CD4-positive, alpha-beta T cell treated with Interleukin-6 at 100 ng/mL for 8 hours (primary cell): ENCODE results near the gene CLPTM1.

Source experiments
- DNase-seq: peaks from one replicate; pipeline ENCODE4 v3.0.0-alpha.2; 2020; ENCODE audit warnings: mixed read lengths, low spot score

CLPTM1 gene

DNA sequence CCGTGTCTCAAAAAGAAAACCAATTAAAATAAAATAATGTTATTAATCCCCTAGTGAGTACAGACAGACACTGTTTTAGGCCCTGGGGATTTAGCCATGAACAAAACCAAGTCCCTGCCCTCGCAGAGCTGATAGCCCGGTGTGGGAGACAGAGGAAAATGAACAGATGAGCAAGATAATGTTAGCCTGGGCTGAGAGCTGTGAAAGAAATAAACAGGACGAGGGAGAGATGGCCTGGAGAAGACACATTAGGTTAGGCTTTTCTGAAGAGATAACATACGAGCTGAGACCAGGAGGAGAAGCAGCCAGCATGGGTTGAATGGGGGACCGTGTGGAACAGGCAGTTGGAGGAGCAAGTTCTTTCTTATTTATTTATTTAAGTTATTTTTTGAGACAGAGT is 55.1 kb downstream of the CLPTM1 start:
- no peak for DNase-seq

DNA sequence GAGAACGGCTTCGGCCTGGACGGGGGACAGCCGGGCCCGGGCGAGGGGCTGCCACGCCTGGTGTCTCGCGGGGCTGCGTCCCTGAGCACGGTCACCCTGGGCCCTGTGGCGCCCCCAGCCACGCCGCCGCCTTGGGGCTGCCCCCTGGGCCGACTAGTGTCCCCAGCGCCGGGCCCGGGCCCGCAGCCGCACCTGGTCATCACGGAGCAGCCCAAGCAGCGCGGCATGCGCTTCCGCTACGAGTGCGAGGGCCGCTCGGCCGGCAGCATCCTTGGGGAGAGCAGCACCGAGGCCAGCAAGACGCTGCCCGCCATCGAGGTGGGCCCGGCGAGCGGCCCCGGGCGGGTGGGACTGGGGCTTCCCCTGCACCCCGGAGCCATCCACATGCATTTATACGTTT is 56.8 kb downstream of the CLPTM1 start:
- no peak for DNase-seq

GRCh38 chr19:45016388-45017314 is 61.5 kb downstream of the CLPTM1 start:
- DNase-seq: peak; percentile 71

GRCh38 chr19:45019187-45019586 is 64.0 kb downstream of the CLPTM1 start:
- no peak for DNase-seq

DNA sequence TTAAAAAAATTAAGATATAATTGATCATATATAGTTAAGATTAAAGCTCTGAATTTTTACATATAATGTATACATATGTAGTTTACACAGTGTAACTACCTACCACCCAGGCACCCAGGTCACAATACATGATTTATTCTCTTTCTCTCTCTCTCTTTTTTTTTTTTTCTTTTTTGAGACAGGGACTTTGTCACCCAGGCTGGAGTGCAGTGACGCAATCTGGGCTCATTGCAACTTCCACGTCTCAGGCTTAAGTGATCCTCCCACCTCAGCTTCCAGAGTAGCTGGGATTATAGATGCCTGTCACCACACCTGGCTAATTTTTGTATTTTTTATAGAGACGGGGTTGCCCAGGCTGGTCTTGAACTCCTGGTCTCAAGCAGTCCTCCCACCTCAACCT is 64.9 kb downstream of the CLPTM1 start:
- no peak for DNase-seq

GRCh38 chr19:45021971-45022370 is 66.8 kb downstream of the CLPTM1 start:
- no peak for DNase-seq

DNA sequence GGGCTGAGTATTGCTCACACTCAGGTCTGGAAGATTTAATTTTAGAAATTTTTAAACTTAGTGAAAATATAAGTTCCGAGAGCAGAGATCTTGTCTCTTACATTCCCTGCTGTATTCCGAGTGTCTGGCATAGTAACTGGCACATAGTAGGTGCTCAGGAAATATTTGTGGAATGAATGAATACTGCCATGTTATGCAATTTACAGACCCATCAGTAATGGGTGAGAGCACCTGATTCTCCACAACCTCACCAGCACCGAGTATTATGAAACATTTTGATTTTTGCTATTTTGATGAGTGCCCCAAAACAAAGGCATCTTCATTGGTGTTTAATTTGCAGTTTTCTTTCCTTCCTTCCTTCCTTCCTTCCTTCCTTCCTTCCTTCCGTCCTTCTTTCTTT is 67.9 kb downstream of the CLPTM1 start:
- DNase-seq: no peak

GRCh38 chr19:45025264-45025663 is 70.1 kb downstream of the CLPTM1 start:
- DNase-seq: no peak

- DNase-seq: no peak
These were observed 72.2 kb downstream of the CLPTM1 start for GRCh38 chr19:45027371-45027770.

GRCh38 chr19:45030825-45031224 is 75.6 kb downstream of the CLPTM1 start:
- DNase-seq: no peak

- no peak for DNase-seq
These were observed 77.2 kb downstream of the CLPTM1 start for GRCh38 chr19:45032421-45032820.

- DNase-seq: no peak
These were observed 80.6 kb downstream of the CLPTM1 start for GRCh38 chr19:45035755-45036154.

DNA sequence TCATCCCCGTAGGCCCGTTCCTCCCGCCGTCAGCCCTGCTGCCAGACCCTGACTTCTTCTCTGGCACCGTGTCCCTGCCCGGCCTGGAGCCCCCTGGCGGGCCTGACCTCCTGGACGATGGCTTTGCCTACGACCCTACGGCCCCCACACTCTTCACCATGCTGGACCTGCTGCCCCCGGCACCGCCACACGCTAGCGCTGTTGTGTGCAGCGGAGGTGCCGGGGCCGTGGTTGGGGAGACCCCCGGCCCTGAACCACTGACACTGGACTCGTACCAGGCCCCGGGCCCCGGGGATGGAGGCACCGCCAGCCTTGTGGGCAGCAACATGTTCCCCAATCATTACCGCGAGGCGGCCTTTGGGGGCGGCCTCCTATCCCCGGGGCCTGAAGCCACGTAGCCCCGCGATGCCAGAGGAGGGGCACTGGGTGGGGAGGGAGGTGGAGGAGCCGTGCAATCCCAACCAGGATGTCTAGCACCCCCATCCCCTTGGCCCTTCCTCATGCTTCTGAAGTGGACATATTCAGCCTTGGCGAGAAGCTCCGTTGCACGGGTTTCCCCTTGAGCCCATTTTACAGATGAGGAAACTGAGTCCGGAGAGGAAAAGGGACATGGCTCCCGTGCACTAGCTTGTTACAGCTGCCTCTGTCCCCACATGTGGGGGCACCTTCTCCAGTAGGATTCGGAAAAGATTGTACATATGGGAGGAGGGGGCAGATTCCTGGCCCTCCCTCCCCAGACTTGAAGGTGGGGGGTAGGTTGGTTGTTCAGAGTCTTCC is 82.4 kb downstream of the CLPTM1 start:
- no peak for DNase-seq

DNA sequence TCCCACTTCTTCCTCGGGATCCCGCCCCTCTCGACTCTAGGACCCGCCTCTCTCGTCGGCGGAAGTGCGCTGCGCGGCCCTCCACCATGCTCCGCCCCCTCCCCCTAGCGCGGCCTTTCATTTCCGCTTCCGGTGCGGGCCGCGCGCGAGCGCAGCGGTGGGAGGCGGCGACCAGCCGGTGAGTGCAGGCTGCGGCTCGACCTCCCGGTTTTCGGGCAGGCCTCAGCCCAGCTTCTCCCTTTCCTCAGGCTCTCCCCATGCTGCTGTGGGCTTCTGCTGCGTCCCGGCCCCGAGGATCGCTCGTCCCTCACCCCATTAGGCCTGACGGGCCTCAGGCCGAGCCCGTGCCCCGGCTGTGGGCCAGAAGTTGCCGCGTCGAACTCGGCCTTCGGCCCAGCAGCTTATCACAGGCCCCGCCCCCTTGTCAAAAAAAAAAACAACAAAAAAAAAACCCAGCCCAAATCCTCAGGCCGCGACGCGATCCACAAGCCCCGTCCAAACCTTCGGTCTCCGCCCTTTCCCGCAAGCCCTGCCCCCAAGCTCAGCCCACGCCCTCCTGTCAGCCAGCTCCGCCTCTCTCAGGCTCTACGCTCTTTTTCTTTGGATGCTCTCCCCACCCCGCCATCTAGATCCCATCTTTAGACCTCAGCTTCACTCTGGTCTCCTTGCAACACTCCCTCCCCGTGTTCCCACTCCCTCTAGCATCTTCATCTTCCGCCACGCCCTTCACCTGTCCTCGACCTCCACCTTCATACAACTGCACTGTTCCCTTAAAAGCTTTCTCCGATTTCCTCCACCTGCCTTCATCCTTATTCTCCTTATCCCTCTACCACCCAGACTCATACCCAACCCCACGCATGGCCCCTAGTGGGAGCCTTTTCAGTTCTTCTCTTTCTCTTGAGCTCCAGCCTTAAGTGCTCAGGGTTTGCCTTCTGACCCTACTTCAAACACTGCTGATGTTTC is 84.0 kb downstream of the CLPTM1 start, which contains the start of gene CLASRP:
Gene CLASRP, plus strand, starts transcription at position 115 of the 963 bp plus-strand sequence. CDS start 1,168 bp downstream, outside the sequence.
- DNase-seq: peak; percentile 81

GRCh38 chr19:45040059-45040771 is 85.0 kb downstream of the CLPTM1 start:
- no peak for DNase-seq

- DNase-seq: no peak
These were observed 85.9 kb downstream of the CLPTM1 start for GRCh38 chr19:45041125-45041524.
